DND-41 (cell line): Measurements from ENCODE around the gene TMEM145.

Source experiments
- CTCF ChIP-seq: IDR thresholded peaks from 2 replicates; pipeline ENCODE4 v1.5.1; 2012; ENCODE audit warnings: borderline replicate concordance, low read length, moderate library complexity, mild to moderate bottlenecking; ENCODE audit not compliant: poor library complexity, severe bottlenecking; ENCODE audit errors: extremely low read depth
- EZH2 ChIP-seq: IDR thresholded peaks from 3 replicates; pipeline ENCODE4 v1.6.1; 2012; ENCODE audit warnings: borderline replicate concordance, low read depth, mild to moderate bottlenecking, moderate library complexity, low read length, inconsistent platforms; ENCODE audit not compliant: severe bottlenecking

- TF ChIP-seq CTCF (no peak), EZH2 (no peak)
Observed at GRCh38 chr19:42285541-42285941, 27.6 kb upstream of the TMEM145 start.
